Fibroblast of lung (primary cell): ENCODE results near the gene POLG. TPM values are rescaled to one million over a fixed set of nuclear protein-coding genes. Genes with fewer than 3 reads are reported as not detected.

Source experiments
- DNase-seq, 2 donors: peaks; one replicate each; pipeline versions ENCODE4 v3.0.0 to v3.0.0-alpha.2; 2010; ENCODE audit warnings: low read depth in 2 of 2
- H2AFZ ChIP-seq: 2 replicates; pipeline ENCODE4 v1.5.1; 2012; ENCODE audit warnings: low read length, control low read depth, inconsistent platforms
- H3K27ac ChIP-seq: 2 replicates; pipeline ENCODE4 v1.5.1; 2011; ENCODE audit warnings: low read length, control low read depth; ENCODE audit not compliant: insufficient read depth
- H3K27me3 ChIP-seq: 2 replicates; pipeline ENCODE4 v1.5.1; 2011; ENCODE audit warnings: mild to moderate bottlenecking, low read length; ENCODE audit not compliant: control insufficient read depth, insufficient read depth
- H3K36me3 ChIP-seq: 2 replicates; pipeline ENCODE4 v1.5.1; 2011; ENCODE audit warnings: low read length; ENCODE audit not compliant: control insufficient read depth, insufficient read depth
- H3K4me1 ChIP-seq: 2 replicates; pipeline ENCODE4 v1.5.1; 2011; ENCODE audit warnings: low read length; ENCODE audit not compliant: control insufficient read depth, insufficient read depth; ENCODE audit errors: extremely low read depth
- H3K4me2 ChIP-seq: 2 replicates; pipeline ENCODE4 v1.5.1; 2011; ENCODE audit warnings: low read length, control low read depth; ENCODE audit not compliant: insufficient read depth; ENCODE audit errors: extremely low read depth
- H3K4me3 ChIP-seq, 4 experiments: fragments of 200-600 bp in 1 of 4; sonication (generic) in 1 of 4; replicated peaks in 1 of 4; 2 replicates each; pipeline ENCODE4 v1.5.1; 2011 to 2016; ENCODE audit warnings: low read length in 4 of 4, low read depth in 3 of 4, mild to moderate bottlenecking in 3 of 4, control low read depth in 2 of 4, inconsistent platforms in 1 of 4, mixed read lengths in 1 of 4; ENCODE audit not compliant: insufficient read depth in 1 of 4; ENCODE audit errors: control extremely low read depth in 1 of 4
- H3K79me2 ChIP-seq: 2 replicates; pipeline ENCODE4 v1.5.1; 2012; ENCODE audit warnings: mild to moderate bottlenecking, low read length, inconsistent platforms; ENCODE audit not compliant: control insufficient read depth, insufficient read depth
- H3K9ac ChIP-seq: 2 replicates; pipeline ENCODE4 v1.5.1; 2011; ENCODE audit warnings: mild to moderate bottlenecking, low read length, control low read depth; ENCODE audit not compliant: insufficient read depth
- H3K9me3 ChIP-seq: 2 replicates; pipeline ENCODE4 v1.5.1; 2012; ENCODE audit warnings: low read depth, low read length; ENCODE audit not compliant: control insufficient read depth, insufficient read depth
- H4K20me1 ChIP-seq: 2 replicates; pipeline ENCODE4 v1.5.1; 2011; ENCODE audit warnings: low read length; ENCODE audit not compliant: control insufficient read depth, insufficient read depth; ENCODE audit errors: extremely low read depth
- EZH2 ChIP-seq: IDR thresholded peaks from 2 replicates; pipeline ENCODE4 v1.5.1; 2012; ENCODE audit warnings: low read length, control low read depth, mild to moderate bottlenecking; ENCODE audit errors: missing control alignments
- polyA plus RNA-seq, 2 donors: library from polyadenylated mRNA; depleted of rRNA in 1 of 2; stranded (reverse) in 1 of 2; unstranded in 1 of 2; fragments of >200 nt; gene quantifications; 2 replicates each; pipeline ENCODE4 v1.2.1, GENCODE V29; 2011 to 2012; ENCODE audit warnings: missing spikeins in 1 of 2
- total RNA-seq: library from RNA; depleted of rRNA; stranded (reverse); fragments of >200 nt; gene quantifications from 2 replicates; pipeline ENCODE4 v1.2.1, GENCODE V29; 2014
- TF ChIP-seq, protein P1 (sequence below), 2 donors: IDR thresholded peaks in 1 of 2; conservative IDR thresholded peaks in 1 of 2; 1 replicate in 1 of 2; 2 replicates in 1 of 2; pipeline ENCODE4 v1.5.1; 2011 to 2012; ENCODE audit warnings: low read length in 2 of 2, control low read depth in 1 of 2, inconsistent platforms in 1 of 2, low read depth in 1 of 2, mild to moderate bottlenecking in 1 of 2

The POLG gene
- total and polyA plus RNA-seq, 2 donors (not counting 1 experiment from before 2014, with no cell fraction given): 20.4 to 61.3 TPM

DNA sequence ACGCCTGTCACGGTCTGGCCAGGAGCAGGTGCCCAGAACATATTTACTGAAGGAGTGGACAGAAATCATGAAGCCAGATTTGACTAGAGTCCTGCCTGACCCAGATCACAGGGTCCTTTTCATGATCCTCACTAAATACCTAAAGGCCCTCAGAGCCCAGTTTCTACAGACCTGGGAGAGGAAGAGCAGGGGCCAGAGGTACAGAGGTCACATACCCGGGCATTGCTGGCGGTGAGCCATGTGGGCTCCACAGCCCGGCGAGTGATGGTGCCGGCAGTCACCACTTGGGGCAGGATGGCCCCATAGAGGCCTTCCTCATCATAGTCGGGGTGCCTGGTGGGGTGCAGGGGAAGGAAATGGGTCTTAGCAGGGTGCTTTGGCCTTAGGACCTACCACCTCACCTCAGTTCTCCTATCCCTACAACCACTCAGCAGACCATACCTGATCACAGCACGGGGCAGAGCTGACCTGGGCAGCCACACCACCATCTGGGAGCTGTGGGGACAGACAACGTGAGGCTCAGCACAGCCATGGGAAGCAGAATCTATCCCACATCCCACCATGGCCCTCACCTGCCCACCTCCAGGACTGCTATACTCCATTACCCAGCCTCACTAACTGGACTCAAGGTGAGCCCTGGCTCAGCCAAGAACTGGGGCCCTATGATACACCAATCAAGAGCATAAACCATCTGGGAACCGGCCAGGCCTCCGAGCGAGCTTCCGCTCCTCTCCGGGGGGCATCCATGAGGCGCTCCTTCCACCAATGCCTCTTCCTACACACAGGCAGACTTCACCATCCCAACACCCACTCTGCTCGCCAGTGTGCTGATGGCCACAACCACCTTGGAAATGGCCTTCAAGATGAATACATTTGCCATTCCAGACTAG is 12.9 kb downstream of the POLG start:
- Histone ChIP-seq H3K9ac (no peak overlapping the region), H3K36me3 (peaks cover 48% of the 10 kb centered on the region), H3K9me3 (no peaks in the 10 kb centered on the region), H3K4me1 (no peaks in the 10 kb centered on the region), H2AFZ (no peak overlapping the region), H3K27me3 (no peaks in the 10 kb centered on the region), H3K27ac (no peak overlapping the region), H3K4me3 (no peak overlapping the region), H4K20me1 (no peaks in the 10 kb centered on the region), H3K4me2 (no peak overlapping the region), H3K79me2 (no peaks in the 10 kb centered on the region)
- no peak for TF ChIP-seq EZH2
- TF ChIP-seq, protein P1, sequence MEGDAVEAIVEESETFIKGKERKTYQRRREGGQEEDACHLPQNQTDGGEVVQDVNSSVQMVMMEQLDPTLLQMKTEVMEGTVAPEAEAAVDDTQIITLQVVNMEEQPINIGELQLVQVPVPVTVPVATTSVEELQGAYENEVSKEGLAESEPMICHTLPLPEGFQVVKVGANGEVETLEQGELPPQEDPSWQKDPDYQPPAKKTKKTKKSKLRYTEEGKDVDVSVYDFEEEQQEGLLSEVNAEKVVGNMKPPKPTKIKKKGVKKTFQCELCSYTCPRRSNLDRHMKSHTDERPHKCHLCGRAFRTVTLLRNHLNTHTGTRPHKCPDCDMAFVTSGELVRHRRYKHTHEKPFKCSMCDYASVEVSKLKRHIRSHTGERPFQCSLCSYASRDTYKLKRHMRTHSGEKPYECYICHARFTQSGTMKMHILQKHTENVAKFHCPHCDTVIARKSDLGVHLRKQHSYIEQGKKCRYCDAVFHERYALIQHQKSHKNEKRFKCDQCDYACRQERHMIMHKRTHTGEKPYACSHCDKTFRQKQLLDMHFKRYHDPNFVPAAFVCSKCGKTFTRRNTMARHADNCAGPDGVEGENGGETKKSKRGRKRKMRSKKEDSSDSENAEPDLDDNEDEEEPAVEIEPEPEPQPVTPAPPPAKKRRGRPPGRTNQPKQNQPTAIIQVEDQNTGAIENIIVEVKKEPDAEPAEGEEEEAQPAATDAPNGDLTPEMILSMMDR (conservative IDR thresholded peaks at IDR 0.05 in 1 of 2, IDR thresholded peaks at IDR 0.05 in 1 of 2; ENCODE audit: low read depth in 1 of 2, low read length in 2 of 2): no peak
- no peak for DNase-seq

GRCh38 chr15:89320200-89320599 is 14.4 kb downstream of the POLG start:
- H3K4me1 ChIP-seq: no peaks in the 10 kb centered on the region
- no peaks in the 10 kb centered on the region for H3K27me3 ChIP-seq
- no peak overlapping the region for H2AFZ ChIP-seq
- H4K20me1 ChIP-seq: no peaks in the 10 kb centered on the region
- no peak for DNase-seq
- H3K4me3 ChIP-seq: no peak overlapping the region
- no peaks in the 10 kb centered on the region for H3K79me2 ChIP-seq
- H3K36me3 ChIP-seq: peaks cover 38% of the 10 kb centered on the region
- TF ChIP-seq, protein P1 (conservative IDR thresholded peaks at IDR 0.05 in 1 of 2, IDR thresholded peaks at IDR 0.05 in 1 of 2; ENCODE audit: low read depth in 1 of 2, low read length in 2 of 2): no peak
- TF ChIP-seq EZH2: no peak
- no peak overlapping the region for H3K27ac ChIP-seq
- H3K9ac ChIP-seq: no peak overlapping the region
- H3K9me3 ChIP-seq: no peaks in the 10 kb centered on the region
- H3K4me2 ChIP-seq: no peak overlapping the region

DNA sequence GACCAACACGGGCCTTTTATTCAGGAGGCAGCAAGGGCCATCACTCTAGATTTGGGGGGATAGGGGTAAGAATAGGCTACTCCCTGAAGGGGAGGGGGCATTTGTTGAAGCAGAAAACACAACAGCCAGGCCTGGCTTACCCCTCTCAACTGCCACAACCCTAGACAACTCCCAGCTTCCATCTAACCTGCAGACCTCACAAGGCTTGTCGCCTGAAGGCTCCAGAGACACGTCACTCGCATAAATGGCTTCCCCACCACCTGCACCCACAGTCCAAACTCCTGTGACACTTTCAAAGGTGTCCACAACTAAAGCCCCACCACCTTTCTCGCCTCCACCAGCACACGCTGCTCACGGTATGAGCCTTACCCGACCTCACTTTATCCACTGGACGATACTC is 14.9 kb downstream of the POLG start:
- no peak overlapping the region for H3K9ac ChIP-seq
- peaks cover 38% of the 10 kb centered on the region for H3K36me3 ChIP-seq

More for the DNA sequence above, 14.9 kb downstream of the POLG start:
- DNase-seq: no peak
- Histone ChIP-seq H3K4me2 (no peak overlapping the region), H3K4me3 (no peak overlapping the region), H4K20me1 (no peaks in the 10 kb centered on the region), H3K9me3 (no peaks in the 10 kb centered on the region), H2AFZ (no peak overlapping the region), H3K79me2 (no peaks in the 10 kb centered on the region), H3K4me1 (no peaks in the 10 kb centered on the region), H3K27ac (no peak overlapping the region), H3K27me3 (no peaks in the 10 kb centered on the region)
- TF ChIP-seq, protein P1 (conservative IDR thresholded peaks at IDR 0.05 in 1 of 2, IDR thresholded peaks at IDR 0.05 in 1 of 2; ENCODE audit: low read depth in 1 of 2, low read length in 2 of 2): no peak
- no peak for TF ChIP-seq EZH2
